ENCODE data around the gene SIX3.

The SIX3 gene

GRCh38 chr2:44922776-44923175 lies 18.7 kb upstream of the SIX3 start:
- TF ChIP-seq CTCF (IDR thresholded peaks at IDR 0.05; ENCODE audit: insufficient read depth, low read length, missing control alignments), result no peak
- DNase-seq (ENCODE audit: low read depth, low spot score), result no peak
- CTCF ChIA-PET, result no interaction called here
- H3K4me3 ChIP-seq (ENCODE audit: low read depth, low read length), result no peak overlapping the region
- POLR2A ChIA-PET, result no interaction called here

- DNase-seq (ENCODE audit: low read depth, low spot score), result no peak
- no peak for TF ChIP-seq CTCF (IDR thresholded peaks at IDR 0.05; ENCODE audit: insufficient read depth, low read length, missing control alignments)
- POLR2A ChIA-PET, result no interaction called here
- CTCF ChIA-PET, result no interaction called here
- H3K4me3 ChIP-seq (ENCODE audit: low read depth, low read length), result no peak overlapping the region
Observed at GRCh38 chr2:44925561-44926136, 15.9 kb upstream of the SIX3 start.

- no peak overlapping the region for H3K4me3 ChIP-seq (ENCODE audit: low read depth, low read length)
- TF ChIP-seq CTCF (IDR thresholded peaks at IDR 0.05; ENCODE audit: insufficient read depth, low read length, missing control alignments), result no peak
- ChIA-PET CTCF (interaction anchor here (0.7 kb wide), 1 partner anchor 68 kb away, joined by 3 read pairs; no protein-coding TSS in a partner anchor), POLR2A (no interaction called here)
- DNase-seq (ENCODE audit: low read depth, low spot score), result no peak
Observed at GRCh38 chr2:44926957-44927356, 14.5 kb upstream of the SIX3 start.

- TF ChIP-seq CTCF (IDR thresholded peaks at IDR 0.05; ENCODE audit: insufficient read depth, low read length, missing control alignments), result no peak
- DNase-seq (ENCODE audit: low read depth, low spot score), result no peak
- ChIA-PET POLR2A (no interaction called here), CTCF (interaction anchor here (1.1 kb wide), 1 partner anchor 22 kb away, joined by 3 read pairs; no protein-coding TSS in a partner anchor)
- no peak overlapping the region for H3K4me3 ChIP-seq (ENCODE audit: low read depth, low read length)
Observed at GRCh38 chr2:44927985-44928482, 13.5 kb upstream of the SIX3 start.

GRCh38 chr2:44928483-44929158 lies 12.9 kb upstream of the SIX3 start:
- no peak for TF ChIP-seq CTCF (IDR thresholded peaks at IDR 0.05; ENCODE audit: insufficient read depth, low read length, missing control alignments)
- CTCF ChIA-PET, result interaction anchor here (1.1 kb wide), 1 partner anchor 22 kb away, joined by 3 read pairs; no protein-coding TSS in a partner anchor
- no peak overlapping the region for H3K4me3 ChIP-seq (ENCODE audit: low read depth, low read length)
- DNase-seq (ENCODE audit: low read depth, low spot score), result no peak
- POLR2A ChIA-PET, result no interaction called here

GRCh38 chr2:44929159-44929734 lies 12.3 kb upstream of the SIX3 start:
- POLR2A ChIA-PET, result no interaction called here
- TF ChIP-seq CTCF (IDR thresholded peaks at IDR 0.05; ENCODE audit: insufficient read depth, low read length, missing control alignments), result no peak
- CTCF ChIA-PET, result interaction anchor here (1.1 kb wide), 1 partner anchor 21 kb away, joined by 3 read pairs; no protein-coding TSS in a partner anchor
- DNase-seq (ENCODE audit: low read depth, low spot score), result no peak
- H3K4me3 ChIP-seq (ENCODE audit: low read depth, low read length), result no peak overlapping the region
